HK-2 (cell line): ENCODE data around the gene RYR2.
"Not testable (repeated sequence)": the region's sequence is repeated elsewhere in the genome, so short reads cannot be mapped to it uniquely, and the experiment has no call there.

Source experiments
- DNase-seq: peaks from one replicate; pipeline ENCODE4 v3.0.0-alpha.2; 2018; ENCODE audit not compliant: unreplicated experiment

Gene RYR2

DNA sequence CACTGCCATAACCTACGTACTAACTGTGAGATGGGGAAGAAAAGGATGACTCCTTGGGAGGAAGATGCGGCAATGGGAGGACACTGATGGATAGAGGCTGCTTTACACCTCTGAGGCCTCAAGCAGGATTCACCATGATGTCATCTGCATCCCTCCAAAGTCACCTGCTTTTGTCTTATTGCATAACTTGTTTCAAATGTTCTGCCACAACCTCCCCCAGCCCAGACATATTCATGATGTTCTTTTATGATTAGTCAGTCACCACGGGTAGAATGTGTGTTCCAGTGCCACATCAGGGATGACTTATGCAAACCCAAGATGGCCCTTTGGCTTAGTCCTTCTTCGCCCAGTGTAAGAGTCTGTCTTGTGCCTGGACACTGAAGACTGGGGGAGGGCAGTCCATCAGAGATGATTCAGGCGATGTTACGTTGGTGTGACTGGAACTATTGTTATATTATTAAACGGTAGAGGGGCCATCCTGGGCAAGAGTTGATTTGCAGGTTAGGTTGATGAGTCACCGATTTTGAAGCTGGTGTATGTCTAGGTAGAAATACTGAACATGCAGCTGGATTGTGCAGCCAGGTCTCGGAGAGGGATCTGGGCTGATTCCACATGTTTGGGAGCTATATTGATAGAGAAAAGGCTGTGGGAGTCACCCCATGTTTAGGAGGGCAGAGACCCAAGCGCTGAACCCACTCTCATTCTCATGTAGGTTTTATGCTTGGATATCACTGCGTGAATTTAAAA is 32.6 kb downstream of the RYR2 start:
- DNase-seq, result no peak

DNA sequence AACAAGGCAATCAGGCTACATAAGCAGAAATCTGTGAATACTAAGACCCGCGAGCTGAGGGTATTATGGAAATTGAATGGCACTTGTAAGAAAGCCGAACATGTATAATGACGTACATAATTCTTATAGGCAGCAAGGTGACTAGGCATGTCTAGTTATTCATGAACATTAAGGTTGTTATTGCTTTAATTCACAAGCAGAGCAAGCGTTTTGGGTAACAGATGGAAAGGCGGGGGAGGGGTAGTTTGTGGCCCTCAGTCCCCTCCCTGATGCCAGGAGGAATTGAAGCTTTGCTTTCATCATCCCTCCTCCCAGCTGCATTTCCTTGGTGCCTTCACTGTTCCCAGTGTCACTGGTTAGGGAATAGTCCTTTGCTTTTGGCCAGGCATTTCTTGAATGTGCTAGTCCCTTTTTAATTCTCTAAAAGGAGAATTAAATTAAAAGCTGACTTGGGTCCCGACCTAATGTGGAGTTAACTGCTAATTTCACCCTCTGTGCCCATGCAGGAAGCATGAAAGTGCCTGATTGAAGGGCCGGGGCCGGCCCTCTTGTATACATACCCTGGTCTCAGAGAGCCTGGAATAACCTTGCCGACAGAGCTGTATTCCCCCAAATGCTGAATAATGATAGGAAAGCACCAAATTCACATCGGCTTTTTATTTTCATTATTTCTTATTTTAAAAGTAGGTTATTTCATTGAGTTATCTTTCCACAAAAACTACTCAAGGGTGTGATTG is 42.5 kb downstream of the RYR2 start:
- DNase-seq, result no peak

DNA sequence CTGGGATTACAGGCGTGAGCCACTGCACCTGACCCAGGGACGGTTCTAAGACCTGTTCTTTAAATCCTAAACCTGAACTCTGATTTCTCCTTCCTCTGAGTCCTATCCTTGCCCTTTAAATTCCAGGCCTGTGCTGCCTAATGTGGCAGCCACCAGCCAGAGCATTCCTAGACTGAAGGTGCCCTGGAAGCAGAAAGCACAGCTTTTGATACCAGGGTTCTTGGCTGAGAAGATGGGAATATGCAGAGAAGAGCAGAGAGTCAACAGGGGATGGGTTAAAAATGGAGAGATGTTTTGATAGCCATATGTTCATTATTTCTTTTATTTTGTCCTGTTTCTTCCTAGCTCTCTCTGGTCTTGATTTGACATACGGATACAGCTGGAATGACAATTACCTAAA is 49.7 kb downstream of the RYR2 start:
- DNase-seq, result no peak

DNA sequence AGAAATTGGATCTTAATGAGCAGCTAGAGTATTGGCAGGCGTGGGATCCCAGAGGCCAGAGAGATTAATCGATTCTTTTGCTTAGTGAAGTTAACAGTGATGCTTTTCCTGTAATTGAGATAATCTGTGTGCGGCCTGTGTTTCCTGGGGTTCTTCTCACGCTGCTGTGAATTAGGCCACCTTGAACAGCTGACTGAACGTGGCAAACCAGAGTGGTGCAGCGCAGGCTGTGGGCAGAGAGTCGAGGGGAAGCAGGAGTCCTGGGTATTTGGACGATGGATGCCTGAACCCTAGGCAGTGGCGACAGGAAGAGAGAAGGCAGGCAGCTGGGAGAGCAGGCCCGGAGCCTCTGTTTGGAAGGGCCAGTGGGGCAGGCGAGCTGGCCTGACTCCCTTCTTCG is 51.7 kb downstream of the RYR2 start:
- DNase-seq, result no peak

DNA sequence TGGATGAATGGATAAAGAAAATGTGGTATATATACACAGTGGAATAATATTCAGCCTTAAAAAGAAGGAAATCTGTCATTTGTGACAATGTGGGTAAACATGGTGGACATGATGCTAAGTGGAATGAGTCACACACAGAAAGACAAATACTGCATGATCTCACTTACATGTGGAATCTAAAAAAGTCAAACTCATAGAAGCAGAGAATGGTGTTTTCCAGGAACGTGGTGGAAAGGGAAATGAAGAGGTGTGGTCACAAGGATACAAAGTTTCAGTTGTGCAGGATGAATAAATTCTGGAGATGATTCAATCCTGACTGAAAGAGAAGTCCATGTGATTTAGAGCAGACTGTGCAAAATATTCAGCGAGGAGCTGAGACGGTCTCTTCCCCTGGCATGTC is 56.6 kb downstream of the RYR2 start:
- no peak for DNase-seq

DNA sequence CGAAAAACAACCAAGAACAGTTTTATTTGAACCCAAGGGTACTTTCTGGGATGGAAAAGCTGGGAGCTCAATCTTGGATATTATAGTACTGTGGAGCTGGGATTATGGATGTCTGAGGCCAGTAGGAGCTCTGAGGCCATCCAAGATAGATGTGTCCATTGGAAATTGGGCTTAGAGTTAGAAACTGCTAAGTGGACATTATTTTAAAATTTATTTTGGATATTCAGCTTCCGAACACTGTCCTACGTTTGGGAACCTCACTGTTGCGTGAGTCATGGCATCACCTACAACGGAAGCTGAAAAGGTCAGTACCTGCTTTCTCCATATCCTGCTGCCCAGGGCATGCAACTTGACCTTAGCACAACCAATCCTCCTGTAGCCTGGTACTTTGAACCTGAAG is 61.0 kb downstream of the RYR2 start:
- no peak for DNase-seq

DNA sequence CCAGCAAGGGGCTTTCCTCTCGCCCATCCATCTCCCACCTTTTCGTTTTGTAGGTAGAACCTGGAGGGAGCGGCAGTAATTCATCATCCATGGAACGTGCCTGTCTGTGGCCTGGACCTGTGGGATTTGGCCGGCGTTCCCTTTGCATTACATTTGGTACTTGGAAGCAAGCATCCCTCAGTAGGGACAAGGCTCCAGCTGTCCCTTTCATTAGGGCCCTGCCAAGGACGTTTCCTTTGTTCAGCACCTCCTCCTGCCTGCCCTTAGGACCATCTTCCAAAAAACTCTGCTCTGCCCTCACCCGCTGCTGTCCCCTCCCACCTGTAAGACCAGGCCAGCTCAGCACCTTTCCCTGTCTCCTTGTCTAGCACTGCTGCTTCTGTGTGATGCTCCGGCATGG is 62.1 kb downstream of the RYR2 start:
- no peak for DNase-seq

DNA sequence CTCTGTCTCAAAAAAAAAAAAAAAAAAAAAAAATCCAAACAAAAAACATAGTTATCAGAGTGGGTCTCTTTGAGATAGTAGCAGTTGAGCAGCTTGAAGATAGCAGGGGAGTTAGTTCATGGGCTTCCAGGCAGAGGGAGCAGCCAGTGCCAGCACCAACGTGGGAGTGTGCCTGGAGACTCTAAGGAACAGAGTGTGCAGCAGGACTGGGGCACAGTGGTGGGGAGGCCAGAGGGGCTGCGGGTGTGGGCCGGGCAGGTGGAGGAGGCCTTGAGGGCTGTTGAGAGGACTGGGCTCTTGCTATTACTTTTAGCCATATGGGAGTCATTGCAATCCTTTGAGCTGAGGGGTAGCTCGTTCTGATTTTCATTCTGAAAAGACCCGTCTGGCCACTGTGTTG is 63.8 kb downstream of the RYR2 start:
- no peak for DNase-seq

DNA sequence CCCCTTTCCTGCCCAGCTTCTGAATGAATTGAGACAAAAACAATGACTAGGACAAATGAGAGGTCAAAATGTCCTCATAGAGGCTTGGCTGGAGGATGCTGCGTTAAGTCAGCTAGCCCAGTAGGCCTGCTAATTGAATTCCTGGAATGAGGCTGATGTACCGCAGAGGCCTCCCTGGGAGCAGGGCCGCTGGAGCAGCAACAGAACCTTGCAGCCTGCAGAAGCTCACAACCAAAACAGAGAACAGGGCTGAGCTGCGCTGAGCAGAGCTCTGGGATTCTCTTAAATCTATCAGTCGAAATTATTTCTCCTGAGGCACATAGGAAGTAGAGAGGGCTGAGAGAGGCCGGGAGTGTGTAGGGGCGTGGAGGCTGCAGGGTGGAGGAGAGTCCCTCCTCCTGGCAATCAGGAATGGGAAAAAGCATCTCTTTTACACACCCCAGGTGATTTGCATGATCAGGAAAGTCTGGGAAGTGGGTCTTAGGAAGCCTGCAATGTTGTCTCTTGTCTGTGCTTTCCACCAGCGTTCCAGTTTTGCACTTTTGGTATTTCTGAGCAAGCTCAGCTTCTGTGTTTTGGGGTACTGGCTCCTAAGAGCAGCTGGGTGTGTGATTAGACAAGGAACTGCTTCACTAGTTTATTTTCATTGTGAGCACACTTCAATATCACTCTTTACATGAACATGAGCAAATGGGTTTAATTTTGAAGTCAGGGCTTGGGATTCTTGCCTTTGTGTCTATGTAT is 66.5 kb downstream of the RYR2 start:
- no peak for DNase-seq

DNA sequence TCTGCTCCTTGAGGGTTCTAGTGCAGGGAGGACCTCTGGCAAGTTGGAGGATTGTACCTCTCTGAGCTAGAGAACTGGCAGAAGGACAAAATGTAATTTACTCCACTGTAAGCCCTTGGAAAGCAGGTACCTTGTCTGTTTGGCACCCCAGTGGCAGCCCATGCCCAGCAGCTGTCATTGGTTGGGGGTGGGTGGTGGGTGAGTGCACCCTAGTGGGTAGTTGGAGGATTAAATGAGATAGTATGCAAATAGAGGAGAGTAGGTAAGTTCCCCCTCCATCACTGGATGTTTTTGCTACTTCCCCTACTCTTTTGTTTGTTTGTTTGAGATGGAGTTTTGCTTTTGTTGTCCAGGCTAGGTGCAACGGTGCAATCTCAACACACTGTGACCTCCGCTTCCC is 69.8 kb downstream of the RYR2 start:
- no peak for DNase-seq

DNA sequence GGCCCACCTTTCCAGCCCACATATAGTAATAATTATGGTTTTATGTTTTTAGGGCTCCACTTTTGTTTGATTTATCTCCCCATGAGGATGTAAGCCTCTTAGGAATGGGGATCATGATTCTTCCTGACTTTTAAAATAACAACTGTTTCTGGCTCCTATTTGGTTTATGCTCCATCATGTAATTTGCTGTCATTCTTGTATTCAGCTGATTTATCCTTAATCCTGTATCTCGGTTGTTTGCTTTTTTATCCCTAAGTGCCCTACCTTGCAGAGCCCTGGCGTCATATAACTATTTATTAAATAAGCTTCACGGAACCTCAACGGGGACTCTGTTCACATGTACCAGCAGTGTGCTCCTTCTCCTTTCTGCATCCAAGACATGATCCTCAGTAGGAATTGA is 70.7 kb downstream of the RYR2 start:
- DNase-seq, result no peak

DNA sequence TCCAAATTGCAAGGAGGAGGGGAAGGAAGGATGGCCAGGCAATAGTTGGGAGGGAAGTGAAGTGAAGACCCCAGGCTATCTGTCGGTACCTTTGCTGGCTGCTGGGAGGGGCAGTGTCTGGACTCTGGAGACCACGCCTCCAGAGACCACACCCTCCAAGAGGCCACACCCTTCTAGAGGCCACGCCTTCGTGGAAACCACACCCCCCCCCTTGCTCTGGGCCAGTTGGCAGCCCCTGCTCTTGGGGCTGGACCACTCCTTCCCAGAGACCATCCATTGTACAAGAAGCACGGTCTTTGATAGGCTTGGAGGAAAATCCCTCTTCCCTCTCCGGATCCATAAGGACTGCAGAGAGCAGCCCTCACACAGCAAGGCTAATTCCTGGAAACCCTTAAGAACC is 73.1 kb downstream of the RYR2 start:
- no peak for DNase-seq

DNA sequence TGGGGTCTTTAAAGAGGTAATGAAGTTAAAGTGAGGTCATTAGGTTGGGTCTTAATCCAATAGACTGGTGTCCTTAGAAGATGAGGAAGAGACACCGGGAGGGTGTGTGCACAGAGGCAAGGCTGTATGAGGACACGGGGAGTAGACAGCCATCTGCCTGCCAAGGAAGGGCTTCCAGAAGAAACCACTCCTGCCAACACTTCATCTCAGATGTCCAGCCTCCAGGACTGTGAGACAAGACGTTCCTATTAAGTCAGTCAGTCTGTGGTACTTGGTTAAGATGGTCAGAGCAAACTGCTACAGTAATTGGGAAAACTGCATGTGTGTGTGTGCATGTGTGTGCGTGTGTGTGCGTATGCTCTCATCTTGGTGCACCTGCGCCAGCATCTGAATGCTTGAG is 77.1 kb downstream of the RYR2 start:
- no peak for DNase-seq

DNA sequence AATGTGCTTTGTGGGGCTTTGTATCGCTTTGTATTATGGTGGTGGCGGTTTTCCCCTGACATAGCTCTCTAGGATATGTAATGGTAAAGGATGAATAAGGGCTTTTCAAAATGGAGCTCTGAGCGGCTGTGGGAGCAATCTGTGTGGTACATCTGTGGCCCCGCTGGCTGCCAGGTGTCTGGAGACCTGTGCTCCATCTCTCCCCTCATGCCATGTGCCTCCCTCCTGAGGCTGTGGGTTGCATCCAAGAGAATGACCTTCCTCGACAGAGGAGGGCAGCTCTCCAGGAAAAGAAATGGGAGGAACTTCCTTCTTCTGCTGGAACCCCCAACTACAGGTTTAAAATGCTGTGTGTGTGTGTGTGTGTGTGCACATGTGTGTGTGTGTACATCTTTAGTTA is 78.7 kb downstream of the RYR2 start:
- no peak for DNase-seq

DNA sequence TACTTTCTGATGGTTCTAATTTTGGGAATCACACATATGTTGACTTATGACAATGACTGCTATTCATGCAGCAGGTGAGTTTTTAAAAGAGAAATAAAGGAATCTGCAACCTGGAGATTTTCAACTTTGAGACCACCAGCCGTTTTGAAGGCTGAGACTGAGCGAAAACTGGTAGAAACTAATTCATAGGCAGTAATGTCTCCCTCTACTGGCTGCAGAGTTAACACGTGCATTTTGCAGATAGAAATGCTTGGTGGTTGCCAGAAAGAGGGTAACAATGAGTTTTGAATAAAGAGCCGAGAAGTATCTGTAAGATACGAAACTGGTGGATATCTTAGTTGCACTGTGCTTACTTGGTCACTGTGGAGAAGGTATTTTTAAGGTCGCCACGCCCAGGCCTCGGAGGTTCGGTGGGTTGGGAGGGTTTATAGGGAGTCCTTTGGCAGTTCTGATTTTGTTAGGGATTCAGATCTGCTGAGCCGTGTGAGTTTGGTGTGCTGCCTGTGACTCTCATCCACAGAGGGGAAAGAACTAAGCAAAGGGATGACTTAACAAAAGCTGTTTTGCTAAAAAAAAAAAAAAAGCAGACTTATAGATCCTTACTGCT is 83.0 kb downstream of the RYR2 start:
- no peak for DNase-seq

DNA sequence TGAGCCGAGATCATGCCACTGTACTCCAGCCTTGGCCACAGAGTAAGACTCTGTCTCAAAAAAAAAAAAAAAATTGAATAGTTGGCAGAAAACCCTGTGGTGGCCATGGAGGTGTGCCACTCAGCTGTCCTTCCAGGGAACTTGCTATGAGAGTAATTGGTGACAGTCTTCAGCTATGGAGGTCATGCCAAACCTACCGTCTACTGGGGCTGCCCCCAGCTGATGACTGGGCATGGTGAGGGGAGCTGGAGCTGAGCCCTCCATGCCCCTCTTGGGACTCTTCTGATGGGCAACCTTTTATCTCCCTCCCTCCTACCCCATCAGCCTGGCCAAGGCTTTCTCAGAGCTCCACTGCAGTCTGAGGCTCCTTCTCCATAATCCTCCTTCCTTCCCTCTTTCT is 84.2 kb downstream of the RYR2 start:
- DNase-seq, result no peak

DNA sequence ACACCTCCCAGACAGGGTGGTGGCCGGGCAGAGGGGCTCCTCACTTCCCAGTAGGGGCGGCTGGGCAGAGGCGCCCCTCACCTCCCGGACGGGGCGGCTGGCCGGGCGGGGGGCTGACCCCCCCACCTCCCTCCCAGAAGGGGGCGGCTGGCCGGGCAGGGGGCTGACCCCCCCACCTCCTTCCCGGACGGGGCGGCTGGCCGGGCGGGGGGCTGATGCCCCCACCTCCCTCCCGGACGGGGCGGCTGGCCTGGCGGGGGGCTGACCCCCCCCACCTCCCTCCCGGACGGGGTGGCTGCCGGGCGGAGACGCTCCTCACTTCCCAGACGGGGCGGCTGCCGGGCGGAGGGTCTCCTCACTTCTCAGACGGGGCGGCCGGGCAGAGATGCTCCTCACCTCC is 85.3 kb downstream of the RYR2 start:
- DNase-seq, result not testable (repeated sequence)

DNA sequence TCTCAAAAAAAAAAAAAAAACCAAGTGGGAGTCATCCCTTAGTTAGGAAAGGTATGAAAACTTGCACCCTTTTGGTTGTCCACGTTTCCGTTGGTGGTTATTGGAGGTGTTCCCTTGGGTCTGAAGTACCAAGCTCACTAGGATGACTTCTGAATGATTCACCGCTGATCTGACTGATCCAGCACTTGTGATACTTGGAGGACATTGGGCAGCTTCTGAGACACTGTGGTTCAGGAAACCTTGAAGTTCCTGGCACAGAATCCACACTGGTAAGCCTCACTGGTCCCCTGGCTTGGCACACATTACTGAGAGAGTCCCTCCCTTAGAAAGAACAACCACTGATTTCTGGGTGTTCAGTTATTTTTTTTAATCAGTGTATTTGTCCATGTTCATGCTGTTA is 91.9 kb downstream of the RYR2 start:
- DNase-seq, result no peak

DNA sequence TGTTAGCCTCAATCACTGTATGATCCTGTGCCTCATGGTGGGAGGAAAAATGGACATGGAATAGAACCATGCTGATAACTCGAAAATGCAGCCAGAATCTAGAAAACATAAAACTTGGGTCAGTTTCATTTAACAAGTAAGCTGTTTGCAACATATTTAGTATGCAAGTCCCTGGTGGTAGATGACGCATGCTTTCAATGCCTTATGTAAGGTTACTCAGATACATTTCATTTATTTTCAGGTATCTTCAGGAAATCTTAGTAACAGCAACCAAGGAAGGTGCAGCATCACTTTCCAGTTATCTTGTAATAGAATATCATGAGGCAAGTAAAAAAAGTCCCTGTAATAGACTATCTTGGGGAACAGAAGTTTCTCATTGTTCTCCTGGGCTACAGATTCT is 92.9 kb downstream of the RYR2 start:
- DNase-seq, result no peak

DNA sequence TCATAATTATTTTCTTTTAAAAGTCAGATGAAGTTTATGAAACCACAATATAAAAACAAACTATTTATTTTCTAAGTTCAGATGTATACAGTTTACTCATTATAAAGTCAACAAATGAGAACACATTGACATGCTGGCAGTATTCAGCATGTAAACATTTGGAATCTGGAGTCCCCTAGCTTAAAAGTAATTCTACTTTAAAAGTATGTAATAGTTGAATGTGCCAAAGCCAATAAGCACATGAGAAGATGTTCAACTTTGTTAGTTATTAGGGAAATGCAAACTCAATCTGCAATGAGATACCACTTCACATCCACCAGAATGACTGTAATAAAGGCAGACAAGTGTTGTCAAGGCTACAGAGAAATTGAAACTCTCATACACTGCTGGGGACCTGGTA is 96.6 kb downstream of the RYR2 start:
- no peak for DNase-seq

DNA sequence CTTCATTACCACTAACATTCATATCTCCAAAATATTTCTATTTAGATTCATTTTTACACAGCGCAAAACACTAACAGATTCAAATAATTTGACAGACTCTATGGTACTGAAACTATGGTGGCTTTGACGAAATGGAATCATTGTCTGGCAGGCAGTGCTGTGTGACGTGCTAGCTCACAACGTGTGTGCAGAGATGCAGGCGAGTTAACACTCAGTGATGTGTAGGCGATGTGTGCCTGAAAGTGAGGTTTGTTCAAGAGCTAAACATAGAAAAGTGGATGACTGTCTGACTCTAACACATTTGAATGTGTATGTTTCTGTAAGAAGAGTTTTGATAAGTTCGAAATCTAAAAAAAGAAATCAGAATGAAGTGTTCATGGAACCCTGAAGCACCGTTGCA is 97.7 kb downstream of the RYR2 start:
- no peak for DNase-seq

DNA sequence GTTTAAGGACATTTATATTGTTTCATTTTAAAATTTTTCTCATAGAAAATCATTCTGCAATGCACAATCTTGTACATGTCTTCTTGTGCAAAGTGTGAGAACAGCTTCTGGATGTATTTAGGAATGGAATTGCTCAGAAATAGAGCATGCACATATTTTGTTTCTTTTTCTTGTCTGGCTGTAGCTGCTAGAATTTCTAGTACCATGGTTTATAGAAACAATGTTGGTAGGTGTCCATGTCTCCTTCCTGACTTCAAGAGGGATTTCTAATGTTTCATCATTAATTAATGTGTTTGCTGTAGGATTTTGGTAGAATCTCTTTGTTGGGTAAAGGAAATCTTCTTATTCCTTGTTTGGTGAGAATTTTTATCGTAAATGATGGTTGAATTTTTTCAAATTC is 99.0 kb downstream of the RYR2 start:
- DNase-seq, result no peak

DNA sequence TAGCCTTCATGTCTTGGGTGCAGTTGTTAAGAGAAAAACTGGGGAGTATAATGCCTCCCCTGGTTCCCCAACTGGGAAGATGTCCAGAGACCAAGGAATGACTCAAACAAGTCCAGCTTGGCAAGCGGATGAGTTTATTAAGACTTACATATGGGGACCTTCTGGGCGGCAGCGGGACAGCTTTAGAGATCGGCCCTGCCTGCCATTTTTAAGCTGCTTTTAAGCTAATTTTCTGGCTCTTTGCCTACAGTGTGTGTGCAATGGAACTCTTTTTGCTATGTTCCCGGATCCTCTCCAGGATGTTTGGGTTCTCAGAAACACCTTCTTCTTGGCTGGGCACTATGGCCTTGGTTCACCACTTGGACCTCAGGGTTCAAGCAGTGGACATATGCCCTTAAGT is 99.5 kb downstream of the RYR2 start:
- no peak for DNase-seq
